D721Med (cell line): Measurements from ENCODE around the gene HHEX.

Experiments used
- DNase-seq: peaks from one replicate; pipeline ENCODE4 v3.0.0; 2011; ENCODE audit warnings: low spot score; ENCODE audit not compliant: insufficient read length
- FAIRE-seq: peaks from 2 replicates; lab custom pipeline; 2011; peaks lifted over from hg19 to GRCh38; lab: Jason Lieb, UNC
- CTCF ChIP-seq: IDR thresholded peaks from 2 replicates; pipeline ENCODE4 v1.5.1; 2012; ENCODE audit warnings: mild to moderate bottlenecking, control low read depth; ENCODE audit not compliant: insufficient read depth; ENCODE audit errors: missing control alignments

Gene HHEX

GRCh38 chr10:92699518-92700381 is 10.0 kb downstream of the HHEX start:
- no peak for TF ChIP-seq CTCF
- FAIRE-seq (no peak), DNase-seq (no peak)

GRCh38 chr10:92702301-92702916 is 12.7 kb downstream of the HHEX start:
- FAIRE-seq (no peak), DNase-seq (no peak)
- no peak for TF ChIP-seq CTCF

- FAIRE-seq (no peak), DNase-seq (no peak)
- no peak for TF ChIP-seq CTCF
Observed at GRCh38 chr10:92712016-92712889, 22.5 kb downstream of the HHEX start.

- TF ChIP-seq CTCF, result no peak
- FAIRE-seq (no peak), DNase-seq (no peak)
Observed at GRCh38 chr10:92714152-92714845, 24.5 kb downstream of the HHEX start.

- no peak for TF ChIP-seq CTCF
- no peak for DNase-seq
- no peak for FAIRE-seq
Observed at GRCh38 chr10:92714872-92715271, 25.1 kb downstream of the HHEX start.

GRCh38 chr10:92719991-92720830 is 30.5 kb downstream of the HHEX start:
- no peak for TF ChIP-seq CTCF
- no peak for DNase-seq
- FAIRE-seq, result no peak
